ENCODE measurements around the gene GPR61.

DNA sequence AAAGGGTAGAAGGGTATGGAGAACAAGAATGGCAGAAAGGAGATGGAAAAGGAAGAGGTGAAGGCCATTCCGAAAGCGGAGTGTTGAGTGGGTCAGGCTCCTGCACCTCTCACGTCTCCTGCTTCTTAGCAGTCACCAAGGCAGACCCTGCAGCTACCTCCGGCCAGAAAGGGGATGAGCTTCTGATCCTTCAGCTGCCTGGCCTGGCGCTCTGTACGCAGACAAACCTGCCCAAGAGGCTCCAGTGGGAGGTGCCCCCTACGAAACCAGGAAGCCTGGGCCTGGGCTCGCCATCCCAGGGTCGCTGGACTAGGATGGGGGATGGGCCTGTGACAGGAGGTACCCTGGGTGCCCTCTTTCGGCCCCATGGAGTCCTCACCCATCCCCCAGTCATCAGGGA lies 3.0 kb downstream of the GPR61 start:
- TF ChIP-seq, protein P1, sequence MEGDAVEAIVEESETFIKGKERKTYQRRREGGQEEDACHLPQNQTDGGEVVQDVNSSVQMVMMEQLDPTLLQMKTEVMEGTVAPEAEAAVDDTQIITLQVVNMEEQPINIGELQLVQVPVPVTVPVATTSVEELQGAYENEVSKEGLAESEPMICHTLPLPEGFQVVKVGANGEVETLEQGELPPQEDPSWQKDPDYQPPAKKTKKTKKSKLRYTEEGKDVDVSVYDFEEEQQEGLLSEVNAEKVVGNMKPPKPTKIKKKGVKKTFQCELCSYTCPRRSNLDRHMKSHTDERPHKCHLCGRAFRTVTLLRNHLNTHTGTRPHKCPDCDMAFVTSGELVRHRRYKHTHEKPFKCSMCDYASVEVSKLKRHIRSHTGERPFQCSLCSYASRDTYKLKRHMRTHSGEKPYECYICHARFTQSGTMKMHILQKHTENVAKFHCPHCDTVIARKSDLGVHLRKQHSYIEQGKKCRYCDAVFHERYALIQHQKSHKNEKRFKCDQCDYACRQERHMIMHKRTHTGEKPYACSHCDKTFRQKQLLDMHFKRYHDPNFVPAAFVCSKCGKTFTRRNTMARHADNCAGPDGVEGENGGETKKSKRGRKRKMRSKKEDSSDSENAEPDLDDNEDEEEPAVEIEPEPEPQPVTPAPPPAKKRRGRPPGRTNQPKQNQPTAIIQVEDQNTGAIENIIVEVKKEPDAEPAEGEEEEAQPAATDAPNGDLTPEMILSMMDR (IDR thresholded peaks at IDR 0.05; ENCODE audit: insufficient read depth, low read length, poor library complexity, severe bottlenecking): no peak
- no peak for TF ChIP-seq EZH2phosphoT487 (conservative IDR thresholded peaks at IDR 0.05; ENCODE audit: low read length)

All from SU-DHL-6 (cell line).